Astrocyte of the spinal cord (primary cell): ENCODE measurements around the gene SNTB2.
A peak's percentile ranks its signal among the peaks of the same experiment; 100 is the strongest.

Experiments
- DNase-seq: peaks from one replicate; pipeline ENCODE4 v3.0.0; 2011; ENCODE audit warnings: low read depth, low spot score
- H3K4me3 ChIP-seq: 2 replicates; pipeline ENCODE4 v1.5.1; 2011; ENCODE audit warnings: low read depth, mild to moderate bottlenecking, low read length, moderate library complexity
- in situ Hi-C: cut with HindIII; loops from 2 replicates; pipeline ENCODE4 v1.10.0; 2017; ENCODE audit warnings: low sequenced_read_pairs
- TF ChIP-seq, protein P1 (sequence below): IDR thresholded peaks from 2 replicates; pipeline ENCODE4 v1.5.1; 2012; ENCODE audit warnings: low read depth, mild to moderate bottlenecking, low read length, inconsistent platforms

SNTB2 gene

DNA sequence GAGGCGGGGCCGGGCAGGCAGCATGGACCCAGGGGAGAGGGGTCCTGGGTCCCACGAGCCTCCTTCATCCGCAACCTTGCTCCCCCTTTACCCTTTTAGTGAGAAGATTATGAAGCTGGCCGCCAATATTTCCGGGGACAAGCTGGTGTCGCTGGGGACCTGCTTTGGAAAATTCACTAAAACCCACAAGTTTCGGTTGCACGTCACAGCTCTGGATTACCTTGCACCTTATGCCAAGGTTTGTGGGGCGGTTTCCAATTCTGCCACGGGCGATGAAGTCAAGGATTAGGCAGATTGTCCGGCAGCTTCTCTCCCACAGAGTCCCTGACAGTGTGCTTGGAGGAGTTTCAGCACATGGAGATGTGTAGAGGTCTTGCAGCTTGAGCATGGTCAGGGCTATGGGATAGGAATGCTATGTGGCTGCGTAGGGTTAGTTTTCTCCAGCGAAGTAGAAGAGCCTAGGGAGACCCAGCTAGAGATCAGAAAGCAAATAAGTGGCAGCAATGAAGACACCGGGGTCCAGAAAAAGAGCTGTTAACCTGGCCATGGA lies 153.2 kb downstream of the SNTB2 start:
- TF ChIP-seq, protein P1, sequence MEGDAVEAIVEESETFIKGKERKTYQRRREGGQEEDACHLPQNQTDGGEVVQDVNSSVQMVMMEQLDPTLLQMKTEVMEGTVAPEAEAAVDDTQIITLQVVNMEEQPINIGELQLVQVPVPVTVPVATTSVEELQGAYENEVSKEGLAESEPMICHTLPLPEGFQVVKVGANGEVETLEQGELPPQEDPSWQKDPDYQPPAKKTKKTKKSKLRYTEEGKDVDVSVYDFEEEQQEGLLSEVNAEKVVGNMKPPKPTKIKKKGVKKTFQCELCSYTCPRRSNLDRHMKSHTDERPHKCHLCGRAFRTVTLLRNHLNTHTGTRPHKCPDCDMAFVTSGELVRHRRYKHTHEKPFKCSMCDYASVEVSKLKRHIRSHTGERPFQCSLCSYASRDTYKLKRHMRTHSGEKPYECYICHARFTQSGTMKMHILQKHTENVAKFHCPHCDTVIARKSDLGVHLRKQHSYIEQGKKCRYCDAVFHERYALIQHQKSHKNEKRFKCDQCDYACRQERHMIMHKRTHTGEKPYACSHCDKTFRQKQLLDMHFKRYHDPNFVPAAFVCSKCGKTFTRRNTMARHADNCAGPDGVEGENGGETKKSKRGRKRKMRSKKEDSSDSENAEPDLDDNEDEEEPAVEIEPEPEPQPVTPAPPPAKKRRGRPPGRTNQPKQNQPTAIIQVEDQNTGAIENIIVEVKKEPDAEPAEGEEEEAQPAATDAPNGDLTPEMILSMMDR = no peak
- no peak for DNase-seq
- in situ Hi-C loops = no loop called here
- peak overlapping the region; percentile 91 for H3K4me3 ChIP-seq

DNA sequence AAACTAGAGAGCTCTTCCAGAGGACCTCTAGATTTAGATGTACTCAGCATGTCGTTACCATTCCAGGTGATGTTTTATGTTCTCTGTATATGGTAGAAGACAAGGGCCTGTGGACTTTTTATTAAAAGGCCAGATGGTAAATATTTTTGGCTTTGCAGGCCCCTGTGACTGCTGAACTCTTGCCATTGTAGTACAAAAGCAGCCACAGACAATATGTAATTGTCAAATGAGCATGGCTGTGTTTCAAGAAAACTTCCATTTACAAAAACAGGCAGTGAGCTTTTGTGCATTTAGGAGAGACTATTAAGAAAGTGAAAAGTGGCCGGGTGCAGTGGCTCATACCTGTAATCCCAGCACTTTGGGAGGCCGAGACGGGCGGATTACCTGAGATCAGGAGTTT lies 157.2 kb downstream of the SNTB2 start:
- TF ChIP-seq, protein P1 = no peak
- H3K4me3 ChIP-seq = no peak overlapping the region
- in situ Hi-C loops = no loop called here
- DNase-seq = no peak

DNA sequence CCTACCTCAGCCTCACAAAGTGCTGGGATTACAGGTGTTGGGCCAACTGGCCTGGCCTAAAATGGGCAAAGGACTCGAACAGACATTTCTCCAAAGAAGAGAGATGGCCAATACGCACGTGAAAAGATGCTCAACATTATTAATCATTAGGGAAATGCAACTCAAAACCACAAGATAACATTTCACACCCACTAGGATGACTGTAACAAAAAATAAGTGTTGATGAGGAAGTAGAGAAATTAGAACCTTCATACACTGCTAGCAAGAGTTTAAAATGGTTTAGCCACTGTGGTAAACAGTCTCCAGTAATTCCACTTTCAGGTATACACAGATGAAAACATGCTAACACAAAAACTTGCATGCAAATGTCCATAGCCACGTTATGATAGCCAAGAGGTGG lies 159.0 kb downstream of the SNTB2 start:
- no peak for DNase-seq
- no peak overlapping the region for H3K4me3 ChIP-seq
- TF ChIP-seq, protein P1 = no peak
- in situ Hi-C loops = no loop called here

DNA sequence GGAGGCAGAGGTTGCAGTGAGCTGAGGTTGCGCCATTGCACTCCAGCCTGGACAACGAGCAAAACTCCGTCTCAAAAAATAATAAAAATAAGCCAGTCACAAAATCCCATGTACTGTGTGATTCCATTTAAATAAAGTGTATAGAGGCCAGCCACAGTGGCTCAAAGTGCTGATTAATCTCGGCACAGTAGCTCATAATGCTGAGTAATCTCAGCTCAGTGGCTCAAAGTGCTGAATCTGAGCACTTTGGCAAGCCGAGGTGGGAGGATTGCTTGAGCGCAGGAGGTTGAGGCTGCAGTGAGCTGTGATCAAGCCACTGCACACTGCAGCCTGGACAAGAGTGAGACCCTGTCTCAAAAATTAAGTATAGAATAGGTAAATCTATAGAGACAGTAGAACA lies 159.7 kb downstream of the SNTB2 start:
- in situ Hi-C loops = no loop called here
- no peak overlapping the region for H3K4me3 ChIP-seq
- DNase-seq = no peak
- TF ChIP-seq, protein P1 = no peak

DNA sequence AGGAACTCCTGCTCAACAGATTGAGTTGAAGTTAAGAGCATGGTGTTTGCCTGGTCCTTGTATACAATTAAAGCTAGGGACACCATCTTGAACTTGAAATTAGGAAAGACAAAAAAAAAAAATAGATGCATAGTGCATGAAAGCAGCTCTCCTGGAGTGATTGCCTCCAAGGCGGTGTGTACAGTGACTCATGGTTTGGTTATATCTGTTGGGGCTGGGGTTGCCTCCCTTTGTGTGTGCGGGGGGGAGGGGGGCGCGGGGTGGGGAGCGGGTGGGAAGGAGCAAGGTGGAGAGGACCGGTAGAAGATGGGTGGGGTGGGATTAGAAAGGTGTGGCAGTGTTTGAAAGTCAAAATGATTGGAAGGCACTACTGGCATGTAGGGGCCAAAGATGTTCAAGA lies 161.3 kb downstream of the SNTB2 start:
- TF ChIP-seq, protein P1 = no peak

DNA sequence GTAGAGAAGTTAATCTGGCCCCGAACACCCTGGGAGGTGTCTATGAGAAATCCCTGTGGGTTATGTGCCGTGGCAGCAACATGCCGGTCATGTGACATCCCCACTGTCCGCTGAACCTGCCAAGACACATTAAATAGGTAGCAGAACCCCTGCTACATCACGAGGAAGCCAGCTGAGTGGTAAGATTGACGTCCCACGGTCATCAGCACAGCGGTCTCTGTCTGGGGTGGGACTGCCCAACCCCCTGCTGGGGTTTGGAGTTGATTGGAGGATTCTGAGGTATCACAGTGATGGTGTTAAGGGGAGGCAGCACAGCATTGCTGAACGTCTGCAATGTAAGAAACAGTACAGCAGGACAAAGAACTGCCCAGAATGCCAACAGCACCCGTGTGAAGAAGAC lies 162.6 kb downstream of the SNTB2 start:
- DNase-seq = no peak
- TF ChIP-seq, protein P1 = no peak
- in situ Hi-C loops = no loop called here
- no peak overlapping the region for H3K4me3 ChIP-seq

More for the DNA sequence above, 161.3 kb downstream of the SNTB2 start:
- H3K4me3 ChIP-seq = no peak overlapping the region
- no peak for DNase-seq
- in situ Hi-C loops = no loop called here
